HG03066 (cell line): ENCODE data around the gene CD48.
"Not testable (repeated sequence)": the region's sequence is repeated elsewhere in the genome, so short reads cannot be mapped to it uniquely, and the experiment has no call there.

Experiments used
- ATAC-seq: cut with Tn5 transposase; IDR thresholded peaks from one replicate; pipeline ENCODE4 v1.9.1; 2021; ENCODE audit warnings: low read depth; ENCODE audit not compliant: unreplicated experiment

Gene CD48

GRCh38 chr1:160716013-160716412, 4.4 kb upstream of the CD48 start:
- no peak for ATAC-seq

- not testable (repeated sequence) for ATAC-seq
Measured at GRCh38 chr1:160714034-160714648, 2.5 kb upstream of the CD48 start.

GRCh38 chr1:160713161-160713560, 1.5 kb upstream of the CD48 start:
- ATAC-seq = no peak

GRCh38 chr1:160712525-160713080, 981 bp upstream of the CD48 start:
- ATAC-seq = peak; percentile 49

GRCh38 chr1:160711276-160711601, 383 bp downstream of the CD48 start:
- ATAC-seq = no peak

- no peak for ATAC-seq
Measured at GRCh38 chr1:160710517-160711252, 937 bp downstream of the CD48 start.

- ATAC-seq = no peak
Measured at GRCh38 chr1:160709715-160710114, 1.9 kb downstream of the CD48 start.

- ATAC-seq = peak; percentile 35
Measured at GRCh38 chr1:160708801-160709200, 2.8 kb downstream of the CD48 start.

GRCh38 chr1:160708118-160708517, 3.5 kb downstream of the CD48 start:
- ATAC-seq = no peak

- no peak for ATAC-seq
Measured at GRCh38 chr1:160707236-160708064, 4.2 kb downstream of the CD48 start.

- ATAC-seq = no peak
Measured at GRCh38 chr1:160706526-160707235, 4.9 kb downstream of the CD48 start.

GRCh38 chr1:160705742-160706141, 5.9 kb downstream of the CD48 start:
- no peak for ATAC-seq

- not testable (repeated sequence) for ATAC-seq
Measured at GRCh38 chr1:160705212-160705621, 6.4 kb downstream of the CD48 start.

GRCh38 chr1:160704250-160704649, 7.4 kb downstream of the CD48 start:
- no peak for ATAC-seq

GRCh38 chr1:160702100-160702499, 9.5 kb downstream of the CD48 start:
- ATAC-seq = no peak

- not testable (repeated sequence) for ATAC-seq
Measured at GRCh38 chr1:160692390-160692789, 19.2 kb downstream of the CD48 start.

GRCh38 chr1:160685266-160685665, 26.4 kb downstream of the CD48 start:
- ATAC-seq = no peak

- ATAC-seq = no peak
Measured at GRCh38 chr1:160682983-160683865, 28.4 kb downstream of the CD48 start.

GRCh38 chr1:160681891-160682140, 29.8 kb downstream of the CD48 start:
- no peak for ATAC-seq
